Mesothelial cell of epicardium (in vitro differentiated cells): ENCODE measurements around the gene HOXD13. TPM values are rescaled to one million over a fixed set of nuclear protein-coding genes. Genes with fewer than 3 reads are reported as not detected.
A peak's percentile ranks its signal among the peaks of the same experiment; 100 is the strongest.

ENCODE experiments used
- DNase-seq, 2 experiments: peaks; one replicate each; pipeline ENCODE4 v3.0.0; 2021; ENCODE audit warnings: low spot score in 2 of 2; ENCODE audit not compliant: unreplicated experiment in 2 of 2
- H3K27ac Mint-ChIP-seq: 2 replicates; pipeline ENCODE4 v1.8.0; 2021; ENCODE audit warnings: mixed read lengths
- H3K27me3 Mint-ChIP-seq: 2 replicates; pipeline ENCODE4 v1.8.0; 2021; ENCODE audit warnings: low read depth, mixed read lengths
- H3K36me3 Mint-ChIP-seq: 2 replicates; pipeline ENCODE4 v1.8.0; 2021; ENCODE audit warnings: mixed read lengths
- H3K4me1 Mint-ChIP-seq: 2 replicates; pipeline ENCODE4 v1.8.0; 2021; ENCODE audit warnings: mixed read lengths
- H3K4me3 Mint-ChIP-seq: 2 replicates; pipeline ENCODE4 v1.8.0; 2021; ENCODE audit warnings: mild to moderate bottlenecking, moderate library complexity, mixed read lengths
- H3K9me3 Mint-ChIP-seq: 2 replicates; pipeline ENCODE4 v1.8.0; 2021; ENCODE audit warnings: mixed read lengths
- CTCF ChIP-seq: fragments of 200-600 bp; sonication (generic); IDR thresholded peaks from one replicate; pipeline ENCODE4 v1.5.0; 2021; ENCODE audit warnings: antibody characterized with exemption; ENCODE audit not compliant: unreplicated experiment
- total RNA-seq: library from RNA; stranded (reverse); gene quantifications from 3 replicates; pipeline ENCODE4 v1.2.1, GENCODE V29; 2021

Gene HOXD13
- total RNA-seq, 1 donor from 2014 or later = 0.56 TPM

- Mint-ChIP-seq H3K27ac (peak overlapping the region; percentile 29), H3K36me3 (no peaks in the 10 kb centered on the region), H3K9me3 (no peaks in the 10 kb centered on the region), H3K27me3 (peaks cover 90% of the 10 kb centered on the region), H3K4me1 (peaks cover 21% of the 10 kb centered on the region), H3K4me3 (peak overlapping the region; percentile 63)
- DNase-seq = no peak
- TF ChIP-seq CTCF = no peak
These were observed 13.4 kb downstream of the HOXD13 start for GRCh38 chr2:176105730-176106580.

- no peaks in the 10 kb centered on the region for H3K9me3 Mint-ChIP-seq
- no peaks in the 10 kb centered on the region for H3K36me3 Mint-ChIP-seq
- peak within 1 kb of the TSS; percentile 29 for H3K27ac Mint-ChIP-seq
- peak within 1 kb of the TSS; percentile 63 for H3K4me3 Mint-ChIP-seq
- DNase-seq = peak in 1 of 2 experiments; percentile 48
- peaks cover 90% of the 10 kb centered on the region for H3K27me3 Mint-ChIP-seq
- no peak for TF ChIP-seq CTCF
- H3K4me1 Mint-ChIP-seq = peaks cover 21% of the 10 kb centered on the region
These were observed 14.3 kb downstream of the HOXD13 start, which contains the start of gene HOXD11 for GRCh38 chr2:176106581-176107539. HOXD11 (plus strand) TSS chr2:176107280; CDS start chr2:176107356, 76 bp downstream.

- H3K4me3 Mint-ChIP-seq = no peak overlapping the region
- no peak for DNase-seq
- H3K4me1 Mint-ChIP-seq = peaks cover 21% of the 10 kb centered on the region
- no peak overlapping the region for H3K27ac Mint-ChIP-seq
- H3K9me3 Mint-ChIP-seq = no peaks in the 10 kb centered on the region
- no peak for TF ChIP-seq CTCF
- H3K27me3 Mint-ChIP-seq = peaks cover 90% of the 10 kb centered on the region
- no peaks in the 10 kb centered on the region for H3K36me3 Mint-ChIP-seq
These were observed 15.2 kb downstream of the HOXD13 start for GRCh38 chr2:176107731-176108181.

GRCh38 chr2:176109192-176109901 lies 16.8 kb downstream of the HOXD13 start:
- Mint-ChIP-seq H3K36me3 (no peaks in the 10 kb centered on the region), H3K9me3 (no peaks in the 10 kb centered on the region), H3K4me1 (peaks cover 17% of the 10 kb centered on the region), H3K4me3 (peak overlapping the region; percentile 25), H3K27me3 (peaks cover 90% of the 10 kb centered on the region), H3K27ac (no peak overlapping the region)
- no peak for DNase-seq
- TF ChIP-seq CTCF = no peak

- no peak overlapping the region for H3K27ac Mint-ChIP-seq
- H3K36me3 Mint-ChIP-seq = no peaks in the 10 kb centered on the region
- TF ChIP-seq CTCF = peak; percentile 35
- DNase-seq = no peak
- peaks cover 12% of the 10 kb centered on the region for H3K4me1 Mint-ChIP-seq
- H3K9me3 Mint-ChIP-seq = no peaks in the 10 kb centered on the region
- no peak overlapping the region for H3K4me3 Mint-ChIP-seq
- peaks cover 90% of the 10 kb centered on the region for H3K27me3 Mint-ChIP-seq
These were observed 17.4 kb downstream of the HOXD13 start for GRCh38 chr2:176109946-176110345.
